Measurements from ENCODE around the gene CDH18. TPM values are rescaled to one million over a fixed set of nuclear protein-coding genes. Genes with fewer than 3 reads are reported as not detected.

The CDH18 gene
- total RNA-seq, 1 donor, result 16.6 TPM

DNA sequence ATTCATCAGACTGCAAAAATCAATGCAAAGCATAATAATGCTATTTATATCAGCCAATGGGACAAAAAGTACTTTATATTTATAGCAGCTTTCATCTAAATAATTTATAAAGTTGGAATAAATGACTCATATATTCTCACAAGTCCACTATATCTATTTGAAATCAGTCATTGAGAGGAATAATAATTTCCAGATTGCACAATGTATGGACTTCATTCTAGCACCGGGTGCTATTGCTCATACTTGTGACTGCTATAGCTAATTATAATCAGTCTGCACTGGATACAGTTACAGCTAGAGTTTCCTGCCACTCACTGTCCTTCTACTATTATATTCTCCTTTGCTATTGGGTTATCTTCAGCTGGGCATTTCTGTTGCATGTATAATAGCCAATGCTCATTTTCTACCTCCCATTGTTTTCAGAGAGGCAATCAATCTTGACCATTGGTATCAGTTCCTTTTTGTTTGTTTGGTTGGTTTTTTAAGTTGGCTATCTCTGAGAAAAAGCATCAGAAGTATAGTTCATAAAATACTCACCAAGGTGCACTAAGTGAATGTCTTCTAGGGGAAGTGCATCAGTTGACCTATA, 1.9 kb downstream of the CDH18 start:
- H3K4me3 ChIP-seq (ENCODE audit: low read depth, low read length), result no peak overlapping the region
- DNase-seq (ENCODE audit: low read depth), result peak; percentile 53
- TF ChIP-seq, protein P1, sequence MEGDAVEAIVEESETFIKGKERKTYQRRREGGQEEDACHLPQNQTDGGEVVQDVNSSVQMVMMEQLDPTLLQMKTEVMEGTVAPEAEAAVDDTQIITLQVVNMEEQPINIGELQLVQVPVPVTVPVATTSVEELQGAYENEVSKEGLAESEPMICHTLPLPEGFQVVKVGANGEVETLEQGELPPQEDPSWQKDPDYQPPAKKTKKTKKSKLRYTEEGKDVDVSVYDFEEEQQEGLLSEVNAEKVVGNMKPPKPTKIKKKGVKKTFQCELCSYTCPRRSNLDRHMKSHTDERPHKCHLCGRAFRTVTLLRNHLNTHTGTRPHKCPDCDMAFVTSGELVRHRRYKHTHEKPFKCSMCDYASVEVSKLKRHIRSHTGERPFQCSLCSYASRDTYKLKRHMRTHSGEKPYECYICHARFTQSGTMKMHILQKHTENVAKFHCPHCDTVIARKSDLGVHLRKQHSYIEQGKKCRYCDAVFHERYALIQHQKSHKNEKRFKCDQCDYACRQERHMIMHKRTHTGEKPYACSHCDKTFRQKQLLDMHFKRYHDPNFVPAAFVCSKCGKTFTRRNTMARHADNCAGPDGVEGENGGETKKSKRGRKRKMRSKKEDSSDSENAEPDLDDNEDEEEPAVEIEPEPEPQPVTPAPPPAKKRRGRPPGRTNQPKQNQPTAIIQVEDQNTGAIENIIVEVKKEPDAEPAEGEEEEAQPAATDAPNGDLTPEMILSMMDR (IDR thresholded peaks at IDR 0.05; ENCODE audit: insufficient read depth, low read length), result no peak

DNA sequence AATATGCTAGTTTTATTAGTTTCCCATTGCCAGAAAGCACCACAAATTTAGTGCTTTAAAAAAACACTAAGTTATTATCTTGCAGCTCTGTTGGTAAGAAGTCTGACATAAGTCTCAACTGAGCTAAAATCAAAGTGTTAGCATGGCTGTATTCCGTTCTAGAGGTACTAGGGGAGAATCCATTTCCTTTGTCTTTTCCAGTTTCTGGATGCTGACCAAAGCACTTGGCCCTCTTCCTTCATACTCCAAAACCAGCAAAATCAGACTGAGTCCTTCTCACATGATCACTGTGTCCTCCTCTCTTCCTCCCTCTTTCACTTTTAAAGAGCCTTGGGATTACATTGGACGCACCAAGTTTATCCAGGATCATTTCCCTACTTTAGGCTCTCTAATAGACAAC, 9.5 kb downstream of the CDH18 start:
- TF ChIP-seq, protein P1 (IDR thresholded peaks at IDR 0.05; ENCODE audit: insufficient read depth, low read length), result no peak
- no peak overlapping the region for H3K4me3 ChIP-seq (ENCODE audit: low read depth, low read length)

DNA sequence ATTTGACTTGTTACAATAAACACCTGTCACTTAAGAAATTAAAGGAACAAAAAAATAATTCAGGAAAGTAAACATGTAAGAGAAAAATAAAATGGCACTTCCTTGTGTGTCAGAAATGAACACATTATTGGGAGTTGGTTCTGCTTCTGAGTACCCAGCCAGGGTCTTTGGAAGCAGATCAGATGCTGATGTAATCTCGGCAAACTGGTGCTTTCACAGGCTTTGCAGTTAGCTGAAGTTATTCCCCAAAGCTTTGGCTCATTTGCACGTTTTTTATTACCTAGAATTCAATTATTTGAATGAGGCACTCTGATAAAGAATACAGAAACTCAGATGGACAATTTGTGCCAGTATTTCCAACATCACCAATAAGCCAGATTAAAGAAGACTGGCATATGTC, 10.9 kb downstream of the CDH18 start:
- peak; percentile 1 for DNase-seq (ENCODE audit: low read depth)
- TF ChIP-seq, protein P1 (IDR thresholded peaks at IDR 0.05; ENCODE audit: insufficient read depth, low read length), result no peak
- no peak overlapping the region for H3K4me3 ChIP-seq (ENCODE audit: low read depth, low read length)

More for the DNA sequence above, 9.5 kb downstream of the CDH18 start:
- DNase-seq (ENCODE audit: low read depth), result peak; percentile 8

DNA sequence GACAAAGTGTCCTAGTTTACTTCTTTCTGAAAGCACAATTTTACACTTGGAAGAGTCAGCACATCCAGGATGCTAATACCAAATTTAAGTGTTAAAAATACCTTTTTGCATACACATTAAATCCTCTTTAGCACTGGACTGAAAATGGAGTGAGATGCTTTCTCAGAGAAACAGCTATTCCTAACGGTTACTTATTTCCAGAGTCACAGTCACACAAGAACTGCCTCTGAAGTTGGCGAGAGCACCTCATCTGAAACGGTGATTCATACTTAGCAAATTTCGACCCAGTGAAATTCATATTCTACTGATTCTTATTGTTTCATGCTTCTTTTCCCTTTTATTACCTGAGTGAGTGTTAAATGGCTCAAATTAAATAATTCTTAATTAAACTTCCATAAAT, 12.2 kb downstream of the CDH18 start:
- TF ChIP-seq, protein P1 (IDR thresholded peaks at IDR 0.05; ENCODE audit: insufficient read depth, low read length), result no peak
- peak; percentile 22 for DNase-seq (ENCODE audit: low read depth)
- H3K4me3 ChIP-seq (ENCODE audit: low read depth, low read length), result no peak overlapping the region

DNA sequence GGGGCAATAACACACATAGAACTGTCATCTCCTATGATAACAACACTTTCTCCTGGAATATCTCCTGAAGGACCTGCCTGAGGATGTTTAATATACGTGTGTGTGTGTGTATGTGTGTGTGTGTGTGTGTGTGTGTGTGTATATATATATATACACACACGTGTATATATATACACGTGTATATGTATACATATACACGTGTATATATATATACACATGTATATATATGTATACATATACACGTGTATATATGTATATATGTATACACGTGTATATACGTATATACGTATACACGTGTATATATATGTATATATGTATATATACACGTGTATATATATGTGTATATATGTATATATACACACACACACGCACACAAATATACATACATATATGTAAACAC, 27.5 kb downstream of the CDH18 start:
- TF ChIP-seq, protein P1 (IDR thresholded peaks at IDR 0.05; ENCODE audit: insufficient read depth, low read length), result no peak
- no peak overlapping the region for H3K4me3 ChIP-seq (ENCODE audit: low read depth, low read length)
- no peak for DNase-seq (ENCODE audit: low read depth)

DNA sequence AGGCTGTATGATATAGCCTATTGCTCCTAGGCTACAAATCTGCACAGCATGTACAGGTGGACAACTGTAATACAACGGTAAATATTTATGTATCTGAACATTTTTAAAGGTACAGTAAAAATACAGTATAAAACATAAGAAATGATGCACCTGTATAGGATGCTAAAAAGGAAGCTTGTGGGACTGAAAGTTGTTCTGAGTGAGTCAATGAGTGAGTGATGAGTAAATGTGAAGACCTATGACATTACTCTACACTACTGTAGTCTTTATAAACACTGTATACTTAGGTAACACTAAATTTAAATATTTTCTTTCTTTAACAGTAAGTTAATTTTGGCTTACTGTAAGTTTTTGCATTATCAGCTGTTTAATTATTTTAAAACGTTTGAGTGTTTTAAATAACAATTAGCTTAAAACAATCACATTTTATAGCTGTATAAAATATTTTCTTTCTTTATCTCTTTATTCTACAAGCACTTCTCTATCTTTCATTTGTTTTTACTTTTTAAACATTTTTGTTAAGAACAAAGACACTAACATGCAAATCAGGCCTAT, 28.1 kb downstream of the CDH18 start:
- TF ChIP-seq, protein P1 (IDR thresholded peaks at IDR 0.05; ENCODE audit: insufficient read depth, low read length), result no peak
- H3K4me3 ChIP-seq (ENCODE audit: low read depth, low read length), result no peak overlapping the region
- DNase-seq (ENCODE audit: low read depth), result no peak

DNA sequence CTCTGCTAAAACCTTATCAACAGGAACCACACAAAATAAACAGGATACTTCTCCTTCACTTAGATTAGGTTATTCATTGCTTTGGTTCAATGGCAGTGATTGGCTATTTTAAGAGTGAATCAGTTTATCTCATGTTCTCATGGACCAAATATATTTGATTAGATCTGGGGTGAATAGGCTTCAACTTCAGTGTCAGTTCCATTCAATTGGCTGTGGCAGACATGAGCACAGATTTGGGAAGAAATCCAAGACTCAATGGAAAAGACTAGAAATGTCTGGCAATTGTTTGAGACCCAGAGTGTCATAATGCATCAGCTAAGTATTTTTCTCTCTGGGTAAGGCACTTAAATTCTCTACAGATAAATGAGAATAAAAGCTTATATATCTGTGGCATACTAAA, 37.1 kb downstream of the CDH18 start:
- no peak overlapping the region for H3K4me3 ChIP-seq (ENCODE audit: low read depth, low read length)
- TF ChIP-seq, protein P1 (IDR thresholded peaks at IDR 0.05; ENCODE audit: insufficient read depth, low read length), result no peak
- DNase-seq (ENCODE audit: low read depth), result peak; percentile 4

Data from fibroblast of the aortic adventitia (primary cell).